Measurements from ENCODE around the gene FGFRL1.

- TF ChIP-seq CTCF (IDR thresholded peaks at IDR 0.05) (no peak), POLR2A (IDR thresholded peaks at IDR 0.05) (no peak)
Measured at GRCh38 chr4:1031346-1031745, 19.9 kb downstream of the FGFRL1 start.

All from testis (tissue), 2 donors.